Psoas muscle (tissue), 8 donors: ENCODE measurements around the gene POMT2. TPM values are rescaled to one million over a fixed set of nuclear protein-coding genes. Genes with fewer than 3 reads are reported as not detected.

Experiments
- ATAC-seq, 4 donors: fragments of 200-7000 bp; cut with Tn5 transposase; one replicate each; pipeline ENCODE4 v1.9.1; 2020; ENCODE audit warnings: moderate library complexity in 3 of 4, mild to moderate bottlenecking in 2 of 4
- DNase-seq, 2 donors: peaks; one replicate each; pipeline ENCODE4 v3.0.0-alpha.2; 2020
- H3K27ac ChIP-seq: fragments of 200-600 bp; one replicate; pipeline ENCODE4 v1.8.0; 2022
- H3K27me3 ChIP-seq, 3 donors: fragments of 200-600 bp in 1 of 3; one replicate each; pipeline versions ENCODE4 v1.6.1 to v1.8.0; 2013 to 2022; ENCODE audit warnings: low read length in 2 of 3, mild to moderate bottlenecking in 2 of 3, moderate library complexity in 1 of 3; ENCODE audit not compliant: insufficient read depth in 3 of 3
- H3K36me3 ChIP-seq, 2 donors: fragments of 200-600 bp in 1 of 2; one replicate each; pipeline versions ENCODE4 v1.6.1 to v1.8.0; 2013 to 2022; ENCODE audit warnings: low read depth in 1 of 2, mild to moderate bottlenecking in 1 of 2, moderate library complexity in 1 of 2; ENCODE audit not compliant: insufficient read depth in 1 of 2
- H3K4me1 ChIP-seq: fragments of 200-600 bp; one replicate; pipeline ENCODE4 v1.8.0; 2022
- H3K4me3 ChIP-seq: fragments of 200-600 bp; one replicate; pipeline ENCODE4 v1.8.0; 2022; ENCODE audit warnings: mild to moderate bottlenecking
- H3K9me3 ChIP-seq: fragments of 200-600 bp; one replicate; pipeline ENCODE4 v1.8.0; 2022
- WGBS, 3 donors: extraction: QIAGEN DNeasy Blood & Tissue Kit; methylation state at CpG; one replicate each; pipeline versions ENCODE4 v1.1.6 to v1.1.7; 2013; 5-methylcytosine and 5-hydroxymethylcytosine counted together
- intact Hi-C, 2 donors: fragments of 100-400 bp; cut with DNase I; formaldehyde crosslinking; loops; one replicate each; pipeline versions ENCODE4 v1.11.0 to v1.14.2; 2022
- polyA plus RNA-seq, 3 donors: library from polyadenylated mRNA; stranded (reverse); fragments of 200-250 nt; gene quantifications; one replicate each; pipeline ENCODE4 v1.2.3, GENCODE V29; 2013
- total RNA-seq, 4 donors: library from RNA; stranded (reverse); fragmentation: NEBNext Ultra II Directional in 2 of 4; extraction: Animal tissue kit (Norgen Biotek cat#: 25700) in 2 of 4; gene quantifications; one replicate each; pipeline versions ENCODE4 v1.2.1 to v1.2.4, GENCODE V29; 2021 to 2023
- TF ChIP-seq, protein P1 (sequence below): fragments of 200-600 bp; IDR thresholded peaks from one replicate; pipeline ENCODE4 v1.8.0; 2022; ENCODE audit warnings: antibody characterized with exemption
- donor health status: healthy with polysubstance abuse.
- donor health status: DM: no; HTN: no; CAD: no; lungs with moderate emphysema.
- donor health status: Bipolar disorder and iron deficiency.
- donor health status: healthy.
- donor health status: DM: yes; HTN: yes; CAD: no.
- donor health status: DM: no; HTN: no; CAD: no.
- donor health status: DM: no; HTN: no; CAD: no.
- donor health status: DM: yes; HTN: yes; CAD: no.

The POMT2 gene
- total and polyA plus RNA-seq, 7 donors, result 17.4 to 57.5 (median 29.2) TPM

DNA sequence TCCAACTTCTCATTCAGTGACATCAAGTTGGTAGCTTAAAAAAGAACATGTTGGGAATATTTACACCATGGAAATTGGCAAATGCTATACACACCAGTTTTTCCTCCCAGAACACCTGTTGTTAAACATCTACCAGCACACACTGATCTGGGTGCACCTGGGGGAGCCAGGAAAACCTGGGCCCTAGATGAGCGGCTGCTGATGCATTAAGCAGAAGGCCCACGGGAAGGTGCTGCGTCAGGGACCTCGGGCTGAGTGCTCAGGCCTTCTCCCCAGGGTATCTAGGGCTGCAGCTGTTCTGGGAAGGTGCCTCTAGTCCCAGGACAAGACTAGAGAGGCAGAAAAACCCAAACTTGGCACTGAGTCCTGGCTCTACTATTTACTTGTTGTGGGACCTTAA, 46.9 kb downstream of the POMT2 start:
- TF ChIP-seq, protein P1, sequence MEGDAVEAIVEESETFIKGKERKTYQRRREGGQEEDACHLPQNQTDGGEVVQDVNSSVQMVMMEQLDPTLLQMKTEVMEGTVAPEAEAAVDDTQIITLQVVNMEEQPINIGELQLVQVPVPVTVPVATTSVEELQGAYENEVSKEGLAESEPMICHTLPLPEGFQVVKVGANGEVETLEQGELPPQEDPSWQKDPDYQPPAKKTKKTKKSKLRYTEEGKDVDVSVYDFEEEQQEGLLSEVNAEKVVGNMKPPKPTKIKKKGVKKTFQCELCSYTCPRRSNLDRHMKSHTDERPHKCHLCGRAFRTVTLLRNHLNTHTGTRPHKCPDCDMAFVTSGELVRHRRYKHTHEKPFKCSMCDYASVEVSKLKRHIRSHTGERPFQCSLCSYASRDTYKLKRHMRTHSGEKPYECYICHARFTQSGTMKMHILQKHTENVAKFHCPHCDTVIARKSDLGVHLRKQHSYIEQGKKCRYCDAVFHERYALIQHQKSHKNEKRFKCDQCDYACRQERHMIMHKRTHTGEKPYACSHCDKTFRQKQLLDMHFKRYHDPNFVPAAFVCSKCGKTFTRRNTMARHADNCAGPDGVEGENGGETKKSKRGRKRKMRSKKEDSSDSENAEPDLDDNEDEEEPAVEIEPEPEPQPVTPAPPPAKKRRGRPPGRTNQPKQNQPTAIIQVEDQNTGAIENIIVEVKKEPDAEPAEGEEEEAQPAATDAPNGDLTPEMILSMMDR, result no peak
- intact Hi-C loops, result no loop called here
- WGBS, 3 donors, result 55 to 73% (median 55%) methylated on average over 4 of the region's 4 CpGs
- ATAC-seq (no peak), DNase-seq (no peak)
- Histone ChIP-seq H3K27ac (no peak overlapping the region), H3K9me3 (no peaks in the 10 kb centered on the region), H3K36me3 (peaks cover 0 to 27% of the 10 kb centered on the region in 2 donors), H3K27me3 (peaks cover 0 to 35% (median 20%) of the 10 kb centered on the region in 3 donors), H3K4me1 (peaks cover 6% of the 10 kb centered on the region), H3K4me3 (no peak overlapping the region)

DNA sequence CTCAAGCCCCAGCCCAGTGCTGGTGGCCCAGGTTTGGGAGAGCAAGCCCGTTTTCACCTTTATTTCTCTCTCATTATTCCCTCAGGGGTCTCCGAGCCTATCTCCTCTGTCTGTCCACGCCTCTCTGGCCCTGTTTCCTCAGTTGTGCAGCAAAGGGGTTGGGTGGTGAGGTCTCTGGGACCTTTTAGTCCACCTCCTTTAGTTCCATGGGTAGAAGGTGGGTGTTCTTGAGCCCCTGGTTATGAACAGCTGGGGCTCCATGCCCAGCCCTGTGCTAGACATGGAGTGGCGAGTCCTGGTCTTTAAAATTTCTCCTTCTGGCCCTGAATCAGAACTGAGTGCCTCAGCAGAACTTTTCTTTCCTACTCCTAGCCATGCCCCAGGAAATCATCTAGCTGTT, 48.4 kb downstream of the POMT2 start:
- no peak for DNase-seq
- intact Hi-C loops, result no loop called here
- Histone ChIP-seq H3K36me3 (peaks cover 0 to 12% of the 10 kb centered on the region in 2 donors), H3K9me3 (no peaks in the 10 kb centered on the region), H3K27ac (no peak overlapping the region), H3K4me3 (no peak overlapping the region), H3K27me3 (peaks cover 0 to 44% (median 20%) of the 10 kb centered on the region in 3 donors), H3K4me1 (peaks cover 6% of the 10 kb centered on the region)
- WGBS, 3 donors, result 88 to 93% (median 89%) methylated on average over 4 of the region's 4 CpGs
- TF ChIP-seq, protein P1, result no peak
- no peak for ATAC-seq

DNA sequence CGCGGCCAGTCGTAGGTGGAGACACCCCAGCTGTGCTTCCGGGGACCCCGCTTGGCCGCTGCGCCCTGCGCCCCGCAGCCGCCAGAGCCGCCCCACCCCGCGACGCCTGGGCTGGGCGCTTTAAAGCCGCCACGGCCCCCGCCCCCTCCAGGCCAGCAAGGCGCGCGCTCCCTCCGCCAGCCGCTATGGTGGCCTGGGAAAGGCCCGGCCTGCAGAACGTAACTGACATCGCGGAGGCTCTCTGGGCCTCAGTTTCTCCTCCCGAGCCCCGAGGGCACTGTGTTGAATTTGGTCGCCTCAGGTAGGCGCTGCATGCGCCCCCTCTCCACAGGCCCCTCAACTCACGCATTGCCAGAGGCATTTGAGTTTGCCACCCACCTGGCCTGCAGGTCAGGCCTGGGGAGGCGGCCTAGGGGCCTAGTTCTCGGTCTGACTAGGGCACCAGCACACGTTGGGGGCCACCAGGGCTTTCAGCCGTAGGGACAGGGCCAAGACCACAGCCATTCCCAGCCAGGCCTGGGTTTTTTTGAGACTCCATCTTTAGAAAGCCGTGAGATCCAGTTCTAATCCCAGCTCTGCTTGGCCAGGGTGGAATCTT, 49.5 kb downstream of the POMT2 start, which contains the start of gene NGB:
Gene NGB, minus strand, starts transcription at position 94 of the 598 bp plus-strand sequence. CDS start 269 bp downstream, outside the sequence.
- DNase-seq (no peak), ATAC-seq (no peak)
- Histone ChIP-seq H3K9me3 (no peaks in the 10 kb centered on the region), H3K4me1 (peaks cover 6% of the 10 kb centered on the region), H3K4me3 (peak within 1 kb of the TSS; percentile 11), H3K27me3 (peaks cover 0 to 46% (median 20%) of the 10 kb centered on the region in 3 donors), H3K36me3 (peaks cover 0 to 2% of the 10 kb centered on the region in 2 donors), H3K27ac (no peak within 1 kb of the TSS)
- TF ChIP-seq, protein P1, result no peak
- 14 to 33% (median 21%) methylated on average over 20 to 38 of the region's 38 CpGs for whole genome bisulfite sequencing, 3 donors
- intact Hi-C loops, result no loop called here

DNA sequence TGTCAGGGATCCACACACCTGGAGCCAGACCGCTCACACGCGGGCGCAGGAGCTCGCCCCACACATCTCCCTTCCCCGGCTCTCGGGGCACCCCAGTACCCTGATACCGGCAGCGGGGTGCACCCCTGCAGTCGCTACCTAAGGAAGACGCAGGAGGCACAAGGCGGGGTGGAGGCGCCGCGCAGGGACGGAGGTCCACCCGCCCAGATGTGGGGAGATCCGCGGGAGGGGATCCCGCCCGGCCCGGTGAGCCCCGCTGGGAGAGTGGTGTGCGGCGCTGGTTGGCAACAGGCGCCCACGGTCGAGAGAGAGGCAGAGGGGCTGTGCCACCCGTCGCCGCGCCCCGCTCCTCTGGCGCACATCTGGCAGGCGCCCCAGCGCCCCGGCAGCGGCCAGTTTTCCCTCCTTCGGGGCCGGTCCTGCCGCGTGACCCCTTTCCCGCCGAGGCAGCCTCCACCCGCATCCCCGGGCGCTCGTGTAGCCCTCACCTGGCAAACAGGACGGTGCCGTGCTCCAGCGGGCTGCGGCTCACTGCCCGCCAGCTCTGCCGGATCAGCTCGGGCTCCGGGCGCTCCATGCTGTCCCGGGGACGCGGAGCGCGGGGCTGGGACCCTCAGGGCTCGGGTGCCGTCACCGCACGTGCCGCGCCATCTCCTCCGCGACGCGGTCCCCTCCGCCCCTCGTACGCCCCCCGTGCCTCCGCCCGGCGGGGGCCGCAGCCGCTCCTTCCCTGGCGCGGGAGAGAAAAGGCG, 50.1 kb downstream of the POMT2 start:
- intact Hi-C loops, result no loop called here
- peak overlapping the region; percentile 11 for H3K4me3 ChIP-seq

More for the DNA sequence above, 50.1 kb downstream of the POMT2 start:
- DNase-seq (no peak), ATAC-seq (no peak)
- TF ChIP-seq, protein P1, result no peak
- WGBS, 3 donors, result 3 to 4% (median 3%) methylated on average over 38 to 84 of the region's 84 CpGs
- Histone ChIP-seq H3K36me3 (no peaks in the 10 kb centered on the region), H3K4me1 (peaks cover 6% of the 10 kb centered on the region), H3K9me3 (no peaks in the 10 kb centered on the region), H3K27ac (no peak overlapping the region), H3K27me3 (peaks cover 0 to 46% (median 20%) of the 10 kb centered on the region in 3 donors)
